Smooth muscle cell of the brain vasculature (primary cell): ENCODE data around the gene SPRED3.
A peak's percentile ranks its signal among the peaks of the same experiment; 100 is the strongest.

Experiments
- DNase-seq: peaks from one replicate; pipeline ENCODE4 v3.0.0-alpha.2; 2012; ENCODE audit warnings: low read depth, low spot score

Gene SPRED3

GRCh38 chr19:38373907-38374331, 14.6 kb upstream of the SPRED3 start:
- peak; percentile 26 for DNase-seq

GRCh38 chr19:38374332-38375097, 14.0 kb upstream of the SPRED3 start, which contains the start of gene PSMD8:
Gene PSMD8, plus strand, starts transcription at chr19:38374571. Its CDS starts 31 bp downstream, at chr19:38374602.
- peak; percentile 98 for DNase-seq

GRCh38 chr19:38375098-38375493, 13.4 kb upstream of the SPRED3 start:
- DNase-seq: no peak

GRCh38 chr19:38375748-38376147, 12.7 kb upstream of the SPRED3 start:
- no peak for DNase-seq

GRCh38 chr19:38376576-38376975, 11.9 kb upstream of the SPRED3 start:
- no peak for DNase-seq

GRCh38 chr19:38377052-38377451, 11.4 kb upstream of the SPRED3 start:
- no peak for DNase-seq

- DNase-seq: no peak
Measured at GRCh38 chr19:38378866-38379265, 9.6 kb upstream of the SPRED3 start.

- DNase-seq: no peak
Measured at GRCh38 chr19:38381138-38381537, 7.4 kb upstream of the SPRED3 start.

GRCh38 chr19:38383184-38383583, 5.3 kb upstream of the SPRED3 start:
- no peak for DNase-seq

- DNase-seq: no peak
Measured at GRCh38 chr19:38383743-38384142, 4.8 kb upstream of the SPRED3 start.

GRCh38 chr19:38384209-38385027, 4.1 kb upstream of the SPRED3 start:
- DNase-seq: no peak

GRCh38 chr19:38385057-38385803, 3.3 kb upstream of the SPRED3 start:
- DNase-seq: no peak

GRCh38 chr19:38385804-38386257, 2.7 kb upstream of the SPRED3 start:
- DNase-seq: no peak

GRCh38 chr19:38386300-38386970, 2.1 kb upstream of the SPRED3 start:
- no peak for DNase-seq

GRCh38 chr19:38386971-38387549, 1.4 kb upstream of the SPRED3 start:
- DNase-seq: no peak

GRCh38 chr19:38387550-38388348, 748 bp upstream of the SPRED3 start, which contains the start of gene GGN:
Gene GGN, minus strand, starts transcription at chr19:38388034. Its CDS starts 773 bp downstream, at chr19:38387261.
- DNase-seq: peak; percentile 84

GRCh38 chr19:38389101-38389925, 816 bp downstream of the SPRED3 start:
- peak; percentile 36 for DNase-seq

- no peak for DNase-seq
Measured at GRCh38 chr19:38389957-38390924, 1.7 kb downstream of the SPRED3 start.
